HG02763 (cell line): Measurements from ENCODE around the gene ADGRB3.
"Not testable (repeated sequence)": the region's sequence is repeated elsewhere in the genome, so short reads cannot be mapped to it uniquely, and the experiment has no call there.

Source experiments
- ATAC-seq: cut with Tn5 transposase; IDR thresholded peaks from one replicate; pipeline ENCODE4 v1.9.1; 2021; ENCODE audit warnings: mild to moderate bottlenecking, moderate library complexity; ENCODE audit not compliant: unreplicated experiment

The ADGRB3 gene

DNA sequence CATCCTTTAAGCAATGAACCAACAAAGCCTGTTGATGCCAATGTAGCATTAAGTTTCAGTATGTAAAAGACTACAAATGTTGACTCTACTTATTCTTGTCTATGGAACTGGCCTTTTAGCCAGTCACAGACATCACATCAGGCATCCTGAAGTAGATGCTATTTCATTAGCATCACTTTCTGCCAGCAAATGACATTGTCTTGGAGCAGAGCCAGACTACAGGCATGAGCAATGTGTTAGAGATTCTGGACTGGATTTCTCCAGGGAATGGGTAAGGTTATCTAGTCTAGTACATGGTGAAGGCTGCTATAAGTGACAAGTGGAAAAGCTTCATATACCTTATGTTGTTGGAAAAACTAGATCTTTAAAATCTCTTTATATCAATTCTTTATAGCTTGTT lies 142.9 kb downstream of the ADGRB3 start:
- no peak for ATAC-seq

DNA sequence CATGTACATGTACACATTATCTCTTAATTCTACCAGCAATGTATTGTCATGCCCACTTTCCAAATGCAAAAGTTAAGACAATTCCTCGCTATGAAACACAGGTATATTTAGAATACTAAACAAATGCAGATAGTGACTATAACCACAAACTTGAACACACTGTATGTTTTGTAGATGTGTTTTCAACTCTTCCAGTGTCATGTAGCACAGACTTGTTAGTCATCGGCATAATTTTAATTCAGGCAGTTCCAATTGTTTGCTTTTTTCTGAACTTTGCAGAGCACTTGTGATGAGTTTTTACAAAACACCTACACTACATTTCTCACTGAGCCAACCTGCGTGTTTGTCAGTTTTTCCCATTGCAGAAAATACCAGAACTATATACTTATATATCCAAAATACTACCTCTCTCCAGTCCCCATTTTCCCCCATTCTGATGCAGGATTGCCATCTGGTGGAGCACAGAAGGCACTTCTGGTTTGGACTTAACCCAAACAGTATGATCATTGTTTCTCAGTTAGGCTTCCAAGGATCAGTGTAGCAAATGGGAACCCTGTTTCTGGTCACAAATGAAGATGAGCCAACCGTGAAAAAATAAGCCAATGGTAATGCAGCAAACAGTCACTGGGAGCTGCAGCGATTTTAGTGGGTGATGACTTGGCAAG lies 143.4 kb downstream of the ADGRB3 start:
- ATAC-seq, result peak; percentile 55

DNA sequence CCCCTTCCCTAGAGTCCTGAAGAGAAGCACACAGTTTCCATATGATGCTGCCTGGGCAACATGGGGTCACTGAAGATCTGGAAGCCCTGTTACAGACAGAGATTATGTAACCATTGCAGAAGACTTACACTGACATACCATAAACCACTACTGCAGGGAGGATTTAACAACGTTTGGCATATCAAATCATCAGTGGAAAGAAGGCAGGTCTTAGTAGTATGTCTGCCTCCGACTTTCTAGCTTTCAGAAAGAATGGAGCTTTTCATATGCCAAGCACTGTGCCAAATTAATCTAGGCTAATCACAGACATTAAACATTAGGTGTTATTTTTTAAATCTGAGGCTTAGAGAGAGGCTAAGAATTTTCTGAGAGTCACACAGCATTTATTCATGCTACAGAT lies 144.3 kb downstream of the ADGRB3 start:
- ATAC-seq, result no peak

DNA sequence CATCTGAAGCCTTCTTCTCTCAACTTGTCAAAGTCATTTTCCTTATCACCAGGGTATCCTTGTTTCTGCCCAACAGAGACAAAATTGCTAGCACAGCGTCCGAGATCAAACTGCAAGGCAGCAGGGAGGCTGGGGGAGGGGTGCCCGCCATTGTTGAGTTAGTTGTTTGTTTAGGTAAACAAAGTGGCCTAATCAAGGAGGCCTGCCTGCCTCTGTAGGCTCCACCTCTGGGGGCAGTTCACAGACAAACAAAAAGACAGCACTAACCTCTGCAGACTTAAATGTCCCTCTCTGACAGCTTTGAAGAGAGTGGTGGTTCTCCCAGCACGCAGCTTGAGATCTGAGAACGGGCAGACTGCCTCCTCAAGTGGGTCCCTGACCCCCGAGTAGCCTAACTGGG lies 155.0 kb downstream of the ADGRB3 start:
- ATAC-seq, result not testable (repeated sequence)

DNA sequence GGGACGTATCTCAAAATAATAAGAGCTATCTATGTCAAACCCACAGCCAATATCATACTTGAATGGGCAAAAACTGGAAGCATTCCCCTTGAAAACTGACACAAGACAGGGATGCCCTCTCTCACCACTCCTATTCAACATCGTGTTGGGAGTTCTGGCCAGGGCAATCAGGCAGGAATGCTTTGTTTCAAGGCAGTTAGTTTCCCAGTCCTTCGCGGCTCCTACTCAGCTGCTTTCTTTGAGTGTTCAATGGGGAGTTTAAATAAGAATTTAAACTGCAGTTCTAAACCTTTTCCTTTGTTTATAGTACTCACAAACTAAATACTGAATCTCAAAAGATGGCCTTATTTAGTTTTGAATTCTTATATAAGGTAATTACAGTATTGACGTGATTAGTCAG lies 179.9 kb downstream of the ADGRB3 start:
- ATAC-seq, result not testable (repeated sequence)

DNA sequence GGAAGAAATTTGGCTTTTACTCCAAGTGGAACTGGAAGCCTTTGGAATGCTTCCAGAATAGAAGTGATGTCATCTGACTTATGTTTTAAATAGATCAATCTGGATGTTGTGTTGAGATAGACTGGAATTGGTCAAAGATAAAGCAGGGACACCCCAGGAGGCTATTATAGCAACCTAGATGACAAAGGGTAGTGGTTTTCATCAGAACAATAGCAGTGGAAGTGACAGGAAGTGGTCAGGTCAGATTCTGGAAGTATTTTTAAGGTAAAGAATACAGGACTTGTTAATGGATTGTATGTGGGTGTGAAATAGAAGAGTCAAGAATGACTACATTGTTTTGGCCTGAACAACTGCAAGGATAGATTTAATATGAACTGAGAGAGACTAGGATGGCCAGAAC lies 191.4 kb downstream of the ADGRB3 start:
- no peak for ATAC-seq

DNA sequence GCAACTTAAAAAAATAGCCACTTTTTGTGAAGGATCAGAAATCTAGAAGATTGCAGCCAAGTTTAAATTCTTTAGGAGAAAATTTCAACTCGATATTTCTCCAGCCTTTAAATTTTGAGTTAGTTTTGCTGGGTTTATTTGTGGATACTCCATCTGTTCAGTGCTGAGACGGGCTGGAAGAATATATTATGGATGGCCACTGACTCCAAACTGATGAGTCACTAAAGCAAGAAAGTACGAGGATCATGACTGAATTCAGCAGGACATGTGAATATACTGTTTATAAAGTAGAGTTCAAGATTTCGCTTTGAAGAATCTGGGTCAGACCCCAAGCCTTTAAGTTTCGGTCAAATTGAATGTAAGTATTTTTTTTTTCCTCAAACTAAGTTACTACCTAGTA lies 199.5 kb downstream of the ADGRB3 start:
- ATAC-seq, result no peak

DNA sequence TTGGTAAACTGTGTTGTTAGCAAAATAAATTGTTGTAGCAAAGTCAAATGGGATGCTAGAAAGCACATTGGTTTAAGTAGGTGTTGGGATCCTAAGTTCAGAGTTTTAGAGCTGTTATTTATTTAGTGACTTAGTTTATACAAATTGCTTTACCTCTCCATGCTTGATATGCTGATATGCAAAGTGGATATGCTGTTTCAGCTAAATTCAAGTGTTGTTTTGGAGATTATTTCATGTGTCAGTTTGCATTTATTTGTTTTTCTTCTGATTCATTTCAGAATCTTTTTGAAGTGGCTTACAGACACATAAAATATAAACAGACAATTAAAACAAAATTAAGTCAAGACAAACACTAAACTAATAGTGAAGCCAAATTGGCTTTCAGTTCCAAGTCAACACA lies 203.5 kb downstream of the ADGRB3 start:
- ATAC-seq, result no peak

DNA sequence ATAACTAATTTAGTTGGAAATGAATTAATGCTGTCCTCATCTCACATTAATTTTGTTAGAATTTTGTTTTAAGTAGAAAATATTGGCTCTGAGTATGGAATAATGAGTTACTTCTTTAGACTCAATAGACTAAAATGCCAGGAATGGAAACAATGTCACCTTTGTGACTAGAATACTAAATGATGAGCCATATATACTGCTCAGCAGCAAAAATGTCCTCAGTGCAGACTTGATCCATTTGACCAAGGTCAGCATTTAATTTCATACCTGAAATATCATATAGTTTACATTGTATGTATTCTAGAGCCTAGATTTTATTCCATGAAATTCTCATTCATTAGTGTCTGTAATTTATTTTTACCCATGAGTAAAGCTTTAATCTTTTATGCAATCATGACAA lies 217.7 kb downstream of the ADGRB3 start:
- ATAC-seq, result no peak

DNA sequence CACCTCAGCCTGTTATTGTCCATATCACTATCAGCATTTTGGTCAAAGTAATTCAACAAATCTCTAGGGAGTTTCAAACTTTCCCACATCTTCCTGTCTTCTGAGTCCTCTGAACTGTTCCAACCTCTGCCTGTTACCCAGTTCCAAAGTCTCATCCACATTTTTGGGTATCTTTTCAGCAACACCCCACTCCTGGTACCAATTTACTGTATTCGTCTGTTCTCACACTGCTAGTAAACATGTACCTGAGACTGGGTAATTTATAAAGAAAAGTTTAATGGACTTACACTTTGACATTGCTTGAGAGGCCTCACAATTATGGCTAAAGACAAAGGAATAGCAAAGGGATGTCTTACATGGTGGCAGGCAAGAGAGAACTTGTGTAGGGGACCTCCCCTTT lies 224.2 kb downstream of the ADGRB3 start:
- no peak for ATAC-seq

DNA sequence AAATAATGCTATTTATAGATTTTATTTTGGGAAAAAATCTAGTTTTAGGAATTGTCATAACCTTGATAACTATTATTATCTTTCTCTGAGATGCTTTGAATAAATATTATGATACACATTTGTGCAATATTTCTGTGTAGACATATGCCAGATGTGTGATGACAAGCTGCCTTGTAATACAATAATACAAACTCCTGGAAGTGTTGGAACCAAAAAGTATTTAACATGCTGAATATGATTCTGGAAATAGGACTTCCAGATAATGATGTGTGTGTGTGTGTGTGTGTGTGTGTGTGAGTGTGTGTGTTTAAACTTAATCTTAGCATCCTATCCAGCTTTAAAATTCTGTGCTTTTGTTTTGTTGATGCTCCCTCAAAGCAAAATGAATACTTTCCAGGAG lies 233.6 kb downstream of the ADGRB3 start:
- no peak for ATAC-seq

DNA sequence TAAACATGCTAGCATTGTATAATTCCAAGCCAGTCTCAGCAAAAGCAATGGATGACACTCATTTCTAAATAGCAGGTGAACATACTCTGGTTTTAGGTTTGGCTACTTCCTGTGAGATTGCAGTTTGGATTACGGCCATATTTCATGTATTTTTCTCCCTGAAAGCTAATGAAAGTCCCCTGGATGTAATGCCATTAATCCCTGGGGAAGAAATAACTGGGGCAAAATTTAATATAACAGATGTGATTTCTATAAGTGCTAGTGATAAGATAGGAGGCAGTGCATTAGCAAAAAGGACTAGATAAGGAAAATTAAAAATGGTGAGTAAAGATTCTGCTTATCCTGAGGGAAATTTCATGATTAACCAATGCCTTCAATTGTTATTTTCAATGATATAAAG lies 238.2 kb downstream of the ADGRB3 start:
- ATAC-seq, result no peak

DNA sequence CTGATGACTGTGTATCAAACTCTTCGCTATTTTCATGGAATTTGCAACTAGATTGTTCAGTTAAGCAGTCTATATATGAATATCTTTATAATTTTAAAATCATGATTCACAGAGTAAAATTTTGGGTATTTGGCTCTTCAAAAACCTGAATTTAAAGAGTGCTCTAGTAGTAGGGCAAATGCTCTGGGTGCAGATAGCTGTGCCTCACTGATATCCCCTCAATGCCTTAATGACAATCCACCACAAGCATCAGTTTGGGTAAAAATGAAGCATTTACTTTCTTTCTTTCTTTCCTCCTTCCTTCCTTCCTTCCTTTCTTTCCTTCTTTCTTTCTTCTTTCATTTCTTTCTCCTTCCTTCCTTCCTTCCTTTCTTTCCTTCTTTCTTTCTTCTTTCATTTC lies 239.7 kb downstream of the ADGRB3 start:
- no peak for ATAC-seq

DNA sequence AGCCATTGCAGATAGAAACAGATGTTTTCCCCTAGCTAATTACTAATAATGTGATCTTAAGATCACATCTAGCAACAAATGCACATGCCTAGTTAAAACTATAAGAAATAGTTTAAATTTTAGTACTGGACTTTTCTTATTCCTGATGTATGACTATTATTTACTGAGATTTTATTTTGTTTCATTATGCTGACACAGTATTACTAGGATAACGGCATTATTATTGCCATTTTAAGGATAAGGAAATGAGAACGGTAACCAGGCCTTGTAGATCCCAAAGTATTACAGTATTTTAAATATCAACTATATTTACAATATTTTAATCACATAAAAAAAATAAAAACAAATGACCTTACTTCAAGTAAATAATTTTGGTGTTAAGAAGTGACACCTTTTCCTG lies 240.3 kb downstream of the ADGRB3 start:
- ATAC-seq, result no peak

DNA sequence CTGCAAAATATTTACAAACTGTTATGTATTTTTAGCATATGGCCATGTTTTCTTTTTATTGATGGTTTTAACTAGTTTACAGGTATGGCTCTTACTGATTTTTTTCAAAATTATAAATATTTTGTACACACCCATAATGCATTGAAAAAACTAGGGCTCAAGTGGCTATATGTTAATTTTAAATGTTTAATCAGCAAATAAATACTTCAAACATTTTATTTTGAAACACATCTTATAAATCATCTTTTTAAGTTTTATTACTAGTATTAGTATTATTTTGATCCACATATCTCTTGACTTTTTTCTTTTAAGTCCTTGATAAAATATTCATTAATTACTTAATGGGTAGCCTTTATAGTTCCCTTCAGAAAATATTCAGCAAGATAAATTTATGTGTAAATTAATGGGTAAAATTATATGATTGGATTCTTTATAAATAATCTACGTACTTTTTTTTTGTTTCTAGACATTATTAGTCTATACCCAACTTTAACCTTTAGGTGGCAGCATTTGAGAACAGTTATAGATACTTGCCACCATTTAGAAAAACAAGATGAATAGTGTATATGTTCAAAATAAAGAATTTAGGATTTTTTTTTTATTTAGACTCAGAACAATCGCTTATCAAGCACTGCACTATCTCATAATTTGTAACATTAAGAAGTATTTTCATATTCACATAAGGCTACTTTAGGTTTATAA lies 241.9 kb downstream of the ADGRB3 start:
- no peak for ATAC-seq

DNA sequence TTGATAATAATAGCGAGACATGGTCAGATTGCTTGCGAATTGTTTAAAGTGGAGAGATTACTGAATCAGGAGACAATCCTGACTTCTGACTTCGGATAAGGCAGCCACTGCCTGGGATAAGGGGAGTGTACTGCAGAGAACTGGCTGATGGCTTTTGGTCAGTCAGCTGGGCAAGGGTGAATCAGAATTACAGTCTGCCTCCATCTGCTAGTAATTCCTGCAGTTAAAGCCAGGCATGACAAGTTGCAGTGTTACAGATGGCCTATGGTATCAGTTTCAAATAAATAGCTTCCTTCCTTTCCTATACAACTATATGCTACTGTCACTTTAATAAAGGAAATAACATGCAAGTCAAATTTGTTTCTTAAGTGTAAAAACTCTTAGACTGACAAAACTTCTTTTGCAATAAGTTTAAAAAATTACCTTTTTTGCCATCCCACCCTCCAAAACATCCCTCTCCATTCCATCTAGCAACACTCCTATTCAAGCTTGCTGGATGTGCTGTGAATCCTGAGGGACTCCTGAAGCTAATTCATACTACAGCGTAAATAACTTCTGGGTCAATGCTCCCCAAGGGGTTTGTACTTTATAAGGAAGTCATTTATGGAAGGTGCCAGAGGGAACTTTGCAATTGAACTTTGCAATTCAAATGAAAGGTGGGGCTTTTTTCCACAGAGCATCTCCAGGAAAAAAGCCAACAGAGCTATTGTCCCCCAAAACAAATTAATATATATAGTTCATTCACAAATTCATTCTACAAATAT lies 245.2 kb downstream of the ADGRB3 start:
- no peak for ATAC-seq

DNA sequence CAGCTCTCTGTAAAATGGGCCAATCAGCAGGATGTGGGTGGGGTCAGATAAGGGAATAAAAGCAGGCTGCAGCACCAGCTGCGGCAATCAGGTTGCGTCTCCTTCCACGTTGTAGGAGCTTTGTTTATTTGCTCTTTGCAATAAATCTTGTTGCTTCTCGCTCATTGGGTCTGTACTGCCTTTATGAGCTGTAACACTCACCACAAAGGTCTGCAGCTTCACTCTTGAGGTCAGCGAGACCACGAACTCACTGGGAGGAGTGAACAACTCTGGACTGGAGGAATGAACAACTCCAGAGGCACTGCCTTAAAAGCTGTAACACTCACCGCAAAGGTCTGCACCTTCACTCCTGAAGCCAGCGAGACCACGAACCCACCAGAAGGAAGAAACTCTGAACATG lies 248.2 kb downstream of the ADGRB3 start:
- not testable (repeated sequence) for ATAC-seq

DNA sequence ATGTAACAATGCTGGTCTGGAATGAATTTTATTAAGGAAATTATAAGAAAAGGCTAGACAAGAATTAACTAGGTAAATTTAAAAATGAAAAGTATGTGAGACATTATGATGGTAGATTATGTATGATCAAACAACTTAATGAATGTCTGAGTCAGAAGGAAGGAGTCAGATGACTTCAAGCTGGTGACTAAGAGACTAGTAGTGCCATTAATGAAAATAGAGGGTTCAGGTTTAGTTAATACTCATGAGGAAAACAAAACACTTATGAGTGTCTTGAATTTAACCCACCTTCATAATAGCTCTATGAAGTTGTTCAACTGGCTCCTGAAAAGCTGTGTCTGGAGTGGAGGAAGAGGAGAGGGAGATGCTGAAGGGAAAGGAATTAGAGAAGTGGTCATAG lies 256.3 kb downstream of the ADGRB3 start:
- ATAC-seq, result no peak

DNA sequence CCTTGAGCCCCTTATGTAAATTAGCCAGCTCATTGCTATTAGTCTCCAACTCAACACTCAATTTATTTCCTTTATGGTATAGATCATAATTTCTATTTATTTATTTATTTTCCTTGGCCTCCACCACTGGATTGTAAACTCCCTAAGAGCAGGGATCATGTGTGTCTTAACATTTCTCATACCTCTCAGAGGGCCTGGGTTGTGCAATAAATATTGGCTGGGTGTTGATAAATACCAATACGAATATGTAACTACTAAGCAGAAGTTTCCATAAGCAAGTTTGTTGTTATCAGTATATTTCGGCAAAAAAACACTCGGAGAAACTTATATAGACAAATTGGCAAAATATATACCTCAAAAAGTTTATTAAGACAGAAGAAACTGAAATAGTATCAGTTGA lies 257.4 kb downstream of the ADGRB3 start:
- no peak for ATAC-seq

DNA sequence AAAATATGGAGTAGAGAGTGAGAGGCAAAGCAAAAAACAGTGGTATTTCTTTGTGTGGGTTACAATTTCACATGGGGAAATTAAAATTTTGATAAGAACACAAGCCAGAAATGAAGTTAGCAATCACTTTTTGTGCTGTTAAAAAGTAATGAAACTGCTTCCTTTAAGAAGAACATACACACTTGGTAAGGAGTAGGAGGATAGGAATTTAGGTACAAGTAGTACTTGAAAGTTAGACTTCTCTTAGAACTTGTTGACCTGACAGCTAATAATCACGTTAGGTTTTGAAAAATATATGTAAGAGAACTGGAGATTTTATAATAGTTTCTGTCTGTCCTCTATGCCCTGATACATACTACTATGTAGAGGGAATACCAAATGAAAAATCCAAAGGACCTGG lies 260.8 kb downstream of the ADGRB3 start:
- no peak for ATAC-seq

DNA sequence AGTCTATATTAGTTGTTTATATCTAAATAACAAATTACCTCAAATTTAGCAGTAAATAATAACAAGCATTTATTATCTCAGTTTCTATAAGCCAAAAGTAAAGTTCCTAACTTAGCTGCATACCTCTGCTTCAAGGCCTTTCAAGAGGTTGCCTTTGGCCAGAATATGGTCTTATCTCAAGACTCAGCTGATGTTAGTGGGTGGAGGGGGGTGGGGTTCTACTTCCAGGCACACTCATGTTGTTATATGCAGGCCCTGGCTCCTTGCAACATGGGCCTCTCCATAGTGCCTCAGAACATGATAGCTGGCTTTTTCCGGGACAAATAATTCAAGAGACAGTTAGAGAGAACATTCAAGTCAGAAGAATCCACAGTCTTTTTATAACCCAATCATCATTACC lies 266.0 kb downstream of the ADGRB3 start:
- ATAC-seq, result no peak

DNA sequence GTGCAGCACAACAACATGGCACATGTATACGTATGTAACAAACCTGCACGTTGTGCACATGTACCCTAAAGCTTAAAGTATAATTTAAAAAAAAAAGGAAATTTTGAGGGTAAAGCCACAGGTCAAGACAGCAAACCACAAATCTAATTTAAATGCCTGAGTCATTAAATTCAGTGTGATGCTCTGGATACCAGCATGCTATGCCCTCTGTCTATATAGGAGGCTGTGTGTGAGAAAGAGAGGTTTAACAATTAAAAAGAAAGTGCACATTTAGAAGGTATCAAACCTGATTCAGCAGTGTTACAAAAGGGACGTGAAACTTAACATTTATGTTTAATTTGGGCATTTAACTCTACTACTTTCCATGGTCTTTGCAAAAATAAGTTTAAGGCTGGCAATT lies 276.3 kb downstream of the ADGRB3 start:
- ATAC-seq, result no peak
